ENCODE measurements around the gene FYN. TPM values are rescaled to one million over a fixed set of nuclear protein-coding genes. Genes with fewer than 3 reads are reported as not detected.

Gene FYN
- polyA plus RNA-seq, 1 experiment = 55.1 TPM

DNA sequence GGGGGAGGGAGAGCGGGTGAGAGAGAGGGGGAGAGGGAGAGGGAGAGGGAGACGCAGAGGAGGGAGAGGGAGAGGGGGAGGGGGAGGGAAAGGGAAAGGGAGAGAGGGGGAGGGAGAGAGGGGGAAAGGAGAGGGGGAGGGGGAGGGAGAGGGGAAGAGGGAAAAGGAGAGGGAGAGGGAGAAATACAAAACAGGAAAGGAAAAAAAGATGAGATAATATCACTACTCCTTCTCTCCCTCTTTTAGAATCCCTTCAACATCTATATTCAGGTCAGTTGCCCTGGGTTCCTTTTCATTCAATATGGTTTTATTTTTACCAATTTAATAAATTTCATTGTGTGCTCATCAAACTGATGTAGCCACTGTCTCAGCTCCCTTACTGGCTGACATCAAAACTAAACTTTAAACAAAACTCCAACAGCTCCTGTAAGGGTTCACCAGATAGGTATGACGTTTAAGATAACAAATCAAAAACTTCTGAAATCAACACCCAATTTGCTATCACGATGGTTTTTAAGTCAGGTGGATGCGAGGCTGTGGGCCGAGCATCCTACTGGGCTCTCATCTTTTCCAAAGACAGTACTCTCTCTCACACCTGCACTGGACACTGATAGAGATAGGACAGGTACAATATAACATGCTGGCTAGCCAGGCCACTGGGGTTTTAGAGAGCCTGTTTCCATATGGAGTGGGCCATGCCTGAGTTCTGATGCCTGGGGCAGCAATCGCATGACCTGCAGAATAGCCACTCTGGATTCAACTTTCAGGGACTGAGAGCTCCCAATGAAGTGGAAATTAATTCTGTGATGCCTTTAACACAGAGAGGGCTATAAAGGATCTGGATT is 99.5 kb downstream of the FYN start:
- Histone ChIP-seq H3K4me3 (ENCODE audit: low read depth, low read length) (no peak overlapping the region), H3K27me3 (ENCODE audit: control insufficient read depth, insufficient read depth, low read length) (no peaks in the 10 kb centered on the region), H3K36me3 (ENCODE audit: control insufficient read depth, insufficient read depth, low read length) (0 out of 2 replicates have a peak, but pooled peaks cover 2% of the 10 kb centered on the region)
- DNase-seq (ENCODE audit: low read depth) = no peak
- TF ChIP-seq, protein P1, sequence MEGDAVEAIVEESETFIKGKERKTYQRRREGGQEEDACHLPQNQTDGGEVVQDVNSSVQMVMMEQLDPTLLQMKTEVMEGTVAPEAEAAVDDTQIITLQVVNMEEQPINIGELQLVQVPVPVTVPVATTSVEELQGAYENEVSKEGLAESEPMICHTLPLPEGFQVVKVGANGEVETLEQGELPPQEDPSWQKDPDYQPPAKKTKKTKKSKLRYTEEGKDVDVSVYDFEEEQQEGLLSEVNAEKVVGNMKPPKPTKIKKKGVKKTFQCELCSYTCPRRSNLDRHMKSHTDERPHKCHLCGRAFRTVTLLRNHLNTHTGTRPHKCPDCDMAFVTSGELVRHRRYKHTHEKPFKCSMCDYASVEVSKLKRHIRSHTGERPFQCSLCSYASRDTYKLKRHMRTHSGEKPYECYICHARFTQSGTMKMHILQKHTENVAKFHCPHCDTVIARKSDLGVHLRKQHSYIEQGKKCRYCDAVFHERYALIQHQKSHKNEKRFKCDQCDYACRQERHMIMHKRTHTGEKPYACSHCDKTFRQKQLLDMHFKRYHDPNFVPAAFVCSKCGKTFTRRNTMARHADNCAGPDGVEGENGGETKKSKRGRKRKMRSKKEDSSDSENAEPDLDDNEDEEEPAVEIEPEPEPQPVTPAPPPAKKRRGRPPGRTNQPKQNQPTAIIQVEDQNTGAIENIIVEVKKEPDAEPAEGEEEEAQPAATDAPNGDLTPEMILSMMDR (IDR thresholded peaks at IDR 0.05; ENCODE audit: insufficient read depth, low read depth, low read length) = no peak
- CTCF ChIA-PET = interaction anchor here (1.1 to 1.3 kb wide), 2 partner anchors 10 to 19 kb away, joined by 4 read pairs; no protein-coding TSS in a partner anchor
- POLR2A ChIA-PET = no interaction called here

DNA sequence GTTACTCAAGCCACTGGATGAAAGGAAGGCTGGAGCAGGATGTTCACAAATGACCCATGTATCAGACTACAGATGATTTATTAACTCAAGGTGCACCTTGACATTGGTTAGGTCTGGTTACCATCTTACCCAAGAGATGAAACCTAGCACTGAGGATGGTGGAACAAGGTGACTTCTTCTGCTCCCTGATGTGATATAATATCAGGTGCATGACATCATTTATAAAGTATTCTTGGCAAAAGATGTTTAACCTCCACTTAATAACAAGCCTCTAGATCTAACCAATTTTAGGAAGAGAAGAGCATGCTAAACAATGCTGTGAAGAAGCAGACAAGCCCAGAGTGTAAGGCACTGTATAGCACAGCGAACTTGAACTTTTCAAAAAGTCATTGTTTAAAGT is 100.9 kb downstream of the FYN start:
- TF ChIP-seq, protein P1 (IDR thresholded peaks at IDR 0.05; ENCODE audit: insufficient read depth, low read depth, low read length) = no peak
- no peaks in the 10 kb centered on the region; the same call in 1 of the 2 replicates for H3K36me3 ChIP-seq (ENCODE audit: control insufficient read depth, insufficient read depth, low read length)
- DNase-seq (ENCODE audit: low read depth) = no peak
- no peaks in the 10 kb centered on the region for H3K27me3 ChIP-seq (ENCODE audit: control insufficient read depth, insufficient read depth, low read length)
- no peak overlapping the region for H3K4me3 ChIP-seq (ENCODE audit: low read depth, low read length)
- ChIA-PET POLR2A (no interaction called here), CTCF (no interaction called here)

DNA sequence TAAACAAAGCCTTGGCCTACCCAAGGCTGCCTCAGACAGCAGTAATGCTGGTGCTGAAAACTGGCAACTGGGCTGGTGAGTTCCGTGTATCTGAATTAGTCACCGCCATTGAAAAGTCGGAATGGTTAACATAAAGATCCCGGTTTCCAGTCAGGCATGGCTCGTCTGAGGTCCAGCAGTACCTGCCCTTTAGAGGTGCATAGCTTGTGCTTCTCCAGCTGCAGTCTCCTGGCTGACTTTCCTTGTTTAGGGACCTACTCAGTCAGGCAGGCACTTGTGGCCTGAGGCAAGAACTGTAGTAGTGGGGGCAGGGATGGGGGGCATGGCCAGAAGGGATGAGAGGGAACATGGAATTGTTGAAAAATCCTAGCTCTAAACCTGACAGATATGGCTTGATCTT is 101.6 kb downstream of the FYN start:
- POLR2A ChIA-PET = no interaction called here
- CTCF ChIA-PET = interaction anchor here (0.6 kb wide), 1 partner anchor 13 kb away, joined by 3 read pairs; no protein-coding TSS in a partner anchor
- TF ChIP-seq, protein P1 (IDR thresholded peaks at IDR 0.05; ENCODE audit: insufficient read depth, low read depth, low read length) = no peak

DNA sequence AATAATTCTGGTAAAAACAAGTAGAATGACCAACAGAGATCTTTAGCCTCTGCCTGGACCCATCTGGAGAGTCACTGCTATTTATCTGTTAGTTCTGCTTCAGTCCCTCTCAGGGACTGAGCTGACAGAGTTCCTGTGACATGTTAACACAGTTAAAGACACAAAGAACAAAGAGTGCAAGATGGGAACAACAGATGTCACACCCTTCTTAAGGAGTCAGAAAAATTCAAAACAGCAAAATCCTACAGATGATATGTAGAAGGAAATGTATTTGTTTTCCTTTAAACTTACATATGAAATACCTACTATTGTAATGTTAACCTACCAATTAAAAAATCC is 102.2 kb downstream of the FYN start:
- H3K36me3 ChIP-seq (ENCODE audit: control insufficient read depth, insufficient read depth, low read length) = no peaks in the 10 kb centered on the region; the same call in 1 of the 2 replicates
- POLR2A ChIA-PET = interaction anchor here (0.6 kb wide), 1 partner anchor 8 kb away, joined by 18 read pairs; no protein-coding TSS in a partner anchor
- DNase-seq (ENCODE audit: low read depth) = no peak
- CTCF ChIA-PET = interaction anchor here (1.3 kb wide), 1 partner anchor 20 kb away, joined by 3 read pairs; no protein-coding TSS in a partner anchor
- TF ChIP-seq, protein P1 (IDR thresholded peaks at IDR 0.05; ENCODE audit: insufficient read depth, low read depth, low read length) = no peak
- no peaks in the 10 kb centered on the region for H3K27me3 ChIP-seq (ENCODE audit: control insufficient read depth, insufficient read depth, low read length)
- no peak overlapping the region for H3K4me3 ChIP-seq (ENCODE audit: low read depth, low read length)

More for the DNA sequence above, 101.6 kb downstream of the FYN start:
- H3K36me3 ChIP-seq (ENCODE audit: control insufficient read depth, insufficient read depth, low read length) = no peaks in the 10 kb centered on the region; the same call in 1 of the 2 replicates
- H3K4me3 ChIP-seq (ENCODE audit: low read depth, low read length) = no peak overlapping the region
- no peaks in the 10 kb centered on the region for H3K27me3 ChIP-seq (ENCODE audit: control insufficient read depth, insufficient read depth, low read length)
- no peak for DNase-seq (ENCODE audit: low read depth)

DNA sequence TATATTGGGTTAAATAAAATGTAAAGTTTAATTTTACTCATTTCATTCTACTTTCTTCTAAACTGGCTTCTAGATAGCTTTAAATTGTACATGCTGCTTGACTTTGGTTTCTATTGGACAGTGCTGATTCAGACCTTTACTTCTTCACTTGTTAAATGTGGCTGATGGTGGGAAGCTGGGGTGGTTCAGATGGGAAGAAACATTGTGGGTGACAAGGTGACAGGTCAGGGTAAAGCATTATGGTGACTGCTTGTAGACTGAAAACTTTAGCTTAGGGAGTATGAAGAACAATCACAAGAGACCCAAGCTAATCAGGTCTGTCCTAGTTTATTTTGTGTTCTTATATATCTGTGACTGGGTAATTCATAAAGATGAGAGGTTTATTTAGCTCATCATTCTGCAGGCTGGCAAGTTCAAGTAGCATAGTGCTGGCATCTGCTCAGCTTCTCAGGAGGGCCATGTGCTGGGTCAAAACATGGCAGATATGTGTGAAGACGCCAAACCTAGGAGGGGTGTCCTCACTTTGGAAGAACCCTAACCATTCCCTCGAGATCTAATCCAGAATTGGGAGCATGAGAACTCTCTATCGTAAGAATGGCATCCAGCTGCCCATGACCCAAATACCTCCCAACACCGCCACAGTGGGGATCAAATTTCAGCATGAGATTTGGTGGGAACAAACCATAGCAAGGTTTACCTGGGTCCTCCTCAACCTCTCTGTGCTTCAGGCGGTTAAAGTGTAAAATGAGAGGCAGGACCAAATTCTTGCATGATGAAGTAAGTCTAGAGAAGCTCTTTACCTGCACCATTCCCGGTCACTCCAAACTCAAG is 102.8 kb downstream of the FYN start:
- TF ChIP-seq, protein P1 (IDR thresholded peaks at IDR 0.05; ENCODE audit: insufficient read depth, low read depth, low read length) = no peak
- POLR2A ChIA-PET = interaction anchor here (0.6 kb wide), 1 partner anchor 8 kb away, joined by 18 read pairs; no protein-coding TSS in a partner anchor
- DNase-seq (ENCODE audit: low read depth) = no peak
- CTCF ChIA-PET = interaction anchor here (0.6 to 1.3 kb wide), 4 partner anchors 20 to 44 kb away, joined by 3 read pairs; no protein-coding TSS in a partner anchor
- Histone ChIP-seq H3K4me3 (ENCODE audit: low read depth, low read length) (no peak overlapping the region), H3K36me3 (ENCODE audit: control insufficient read depth, insufficient read depth, low read length) (no peaks in the 10 kb centered on the region; the same call in 1 of the 2 replicates), H3K27me3 (ENCODE audit: control insufficient read depth, insufficient read depth, low read length) (no peaks in the 10 kb centered on the region)

Data from BJ (cell line).